ENCODE data around the gene KIF1B.

DNA sequence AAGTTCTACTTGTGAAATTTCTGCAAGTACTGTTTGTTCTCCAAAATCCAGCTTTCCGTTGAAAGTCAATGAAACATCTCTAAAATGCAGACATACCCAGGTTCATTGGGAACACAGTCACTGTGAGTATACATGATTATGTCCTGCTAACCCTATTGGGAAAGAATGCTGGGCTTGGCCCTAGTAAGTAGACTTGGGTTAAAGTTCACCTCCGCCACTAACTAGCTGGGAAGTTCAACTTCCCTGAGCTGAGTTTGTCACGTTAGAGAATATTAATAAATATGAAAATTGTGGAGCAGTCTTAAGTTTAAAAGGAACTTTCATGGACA lies 178.0 kb downstream of the KIF1B start:
- TF ChIP-seq POLR2A (IDR thresholded peaks at IDR 0.05) (no peak), EP300 (IDR thresholded peaks at IDR 0.05) (no peak), CTCF (IDR thresholded peaks at IDR 0.05) (no peak), POLR2AphosphoS5 (IDR thresholded peaks at IDR 0.05) (no peak)

Measured in upper lobe of left lung (tissue), 4 donors.